ENCODE results near the gene SPN.
A peak's percentile ranks its signal among the peaks of the same experiment; 100 is the strongest.
"Not testable (repeated sequence)": the region's sequence is repeated elsewhere in the genome, so short reads cannot be mapped to it uniquely, and the experiment has no call there.

Gene SPN

DNA sequence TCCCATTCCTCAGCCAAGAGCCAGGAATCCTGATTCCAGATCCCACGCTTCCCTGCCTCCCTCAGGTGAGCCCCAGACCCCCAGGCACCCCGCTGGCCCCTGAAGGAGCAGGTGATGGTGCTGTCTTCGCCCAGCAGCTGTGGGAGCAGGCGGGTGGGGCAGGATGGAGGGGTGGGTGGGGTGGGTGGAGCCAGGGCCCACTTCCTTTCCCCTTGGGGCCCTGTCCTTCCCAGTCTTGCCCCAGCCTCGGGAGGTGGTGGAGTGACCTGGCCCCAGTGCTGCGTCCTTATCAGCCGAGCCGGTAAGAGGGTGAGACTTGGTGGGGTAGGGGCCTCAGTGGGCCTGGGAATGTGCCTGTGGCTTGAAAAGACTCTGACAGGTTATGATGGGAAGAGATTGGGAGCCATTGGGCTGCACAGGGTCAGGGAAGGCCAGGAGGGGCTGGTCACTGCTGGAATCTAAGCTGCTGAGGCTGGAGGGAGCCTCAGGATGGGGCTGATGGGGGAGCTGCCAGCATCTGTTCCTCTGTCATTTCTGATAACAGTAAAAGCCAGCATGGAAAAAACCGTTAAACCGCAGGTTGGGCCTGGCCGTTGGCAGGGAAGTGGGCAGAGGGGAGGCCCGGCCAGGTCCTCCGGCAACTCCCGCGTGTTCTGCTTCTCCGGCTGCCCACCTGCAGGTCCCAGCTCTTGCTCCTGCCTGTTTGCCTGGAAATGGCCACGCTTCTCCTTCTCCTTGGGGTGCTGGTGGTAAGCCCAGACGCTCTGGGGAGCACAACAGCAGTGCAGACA, at the start of gene SPN:
Gene SPN, plus strand, starts transcription at position 232 of the 791 bp plus-strand sequence. Its CDS starts 482 bp downstream, at position 714.
- peak in 1 of 2 donors; percentile 35 for DNase-seq

DNA sequence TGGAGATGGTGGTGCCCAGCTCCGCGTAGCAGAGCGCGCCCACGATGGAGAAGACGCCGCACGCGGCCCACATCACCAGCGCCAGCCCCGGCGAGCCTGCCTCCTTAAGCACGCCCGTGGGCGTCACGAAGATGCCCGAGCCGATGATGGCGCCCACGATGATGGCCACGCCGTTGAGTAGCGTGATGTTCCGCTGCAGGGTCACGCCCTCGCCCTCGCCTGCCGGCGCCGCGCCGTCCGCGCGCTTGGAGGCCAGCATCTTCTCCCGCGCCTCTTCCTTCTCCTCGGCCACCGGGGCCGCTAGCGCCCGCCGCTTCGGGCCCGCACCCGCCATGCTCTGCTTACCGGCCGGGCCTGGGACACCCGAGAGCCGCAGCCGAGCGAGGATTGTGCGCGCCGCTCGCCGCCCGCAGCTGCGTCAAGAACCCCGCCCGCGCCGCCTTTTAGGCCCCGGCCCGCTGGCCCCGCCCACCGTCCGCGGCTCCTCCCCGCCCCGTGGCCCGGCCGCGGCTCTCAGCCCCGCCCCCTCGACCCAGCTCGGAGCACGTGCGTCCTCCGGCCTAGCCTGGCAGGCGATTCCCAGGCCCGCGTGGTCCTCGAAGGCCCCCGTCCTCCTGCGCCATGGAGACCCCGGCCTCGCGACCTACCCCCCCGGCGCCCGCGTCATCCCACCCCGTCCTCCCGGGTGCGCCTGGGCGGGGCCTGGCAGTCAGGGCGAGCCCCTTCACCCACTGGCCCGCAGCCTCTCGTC, 49.6 kb upstream of the SPN start:
- peak; percentile 92 to 97 for DNase-seq

GRCh38 chr16:29614691-29615314, 48.2 kb upstream of the SPN start:
- DNase-seq = not testable (repeated sequence)

GRCh38 chr16:29616127-29616526, 46.9 kb upstream of the SPN start:
- not testable (repeated sequence) for DNase-seq

- peak; percentile 43 to 50 for DNase-seq
These were observed 42.5 kb upstream of the SPN start for GRCh38 chr16:29620591-29620990.

GRCh38 chr16:29622738-29623137, 40.3 kb upstream of the SPN start:
- not testable (repeated sequence) for DNase-seq

- not testable (repeated sequence) for DNase-seq
These were observed 39.8 kb upstream of the SPN start for GRCh38 chr16:29623253-29623652.

DNA sequence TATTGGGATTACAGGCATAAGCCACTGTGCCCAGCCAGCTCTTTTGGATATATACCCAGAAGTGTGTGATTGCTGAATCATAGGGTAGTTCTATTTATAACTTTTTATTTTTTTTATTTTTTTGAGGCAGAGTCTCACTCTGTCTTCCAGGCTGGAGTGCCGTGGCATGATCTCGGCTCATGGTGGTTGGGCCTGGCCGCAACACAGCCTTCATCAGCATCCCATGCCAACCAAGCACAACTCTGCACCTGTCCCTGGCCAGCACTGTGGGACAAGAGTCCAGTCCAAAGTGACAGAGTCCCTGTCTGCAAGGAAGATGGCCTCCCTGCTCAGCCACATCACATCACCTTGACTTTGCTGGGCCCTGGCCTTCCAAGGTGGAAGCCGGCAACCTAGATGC, 37.9 kb upstream of the SPN start:
- DNase-seq = not testable (repeated sequence)

GRCh38 chr16:29626778-29627331, 36.2 kb upstream of the SPN start:
- peak; percentile 38 to 40 for DNase-seq

- DNase-seq = not testable (repeated sequence)
These were observed 35.4 kb upstream of the SPN start for GRCh38 chr16:29627661-29628075.

- not testable (repeated sequence) for DNase-seq
These were observed 34.3 kb upstream of the SPN start for GRCh38 chr16:29628707-29629106.

DNA sequence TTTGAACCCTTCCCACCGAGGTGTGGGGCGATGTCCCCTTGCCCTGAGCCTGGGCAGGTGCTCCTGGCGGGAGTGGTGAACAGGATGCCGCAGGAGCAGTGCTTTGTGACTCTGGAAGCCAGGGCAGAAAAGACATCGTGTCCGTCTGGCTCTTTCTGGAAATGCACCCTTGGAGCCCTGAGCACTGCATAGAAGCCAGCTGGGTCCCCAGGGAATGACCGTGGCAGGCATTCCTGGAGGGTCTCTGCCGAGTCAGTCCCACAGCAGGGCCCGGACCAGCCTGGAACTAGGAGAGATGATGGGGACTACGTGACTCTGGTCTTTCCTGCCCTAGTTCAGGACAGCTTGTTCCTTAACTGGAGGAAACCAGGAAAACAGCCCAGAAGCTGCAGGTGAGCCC, 33.7 kb upstream of the SPN start:
- not testable (repeated sequence) for DNase-seq

DNA sequence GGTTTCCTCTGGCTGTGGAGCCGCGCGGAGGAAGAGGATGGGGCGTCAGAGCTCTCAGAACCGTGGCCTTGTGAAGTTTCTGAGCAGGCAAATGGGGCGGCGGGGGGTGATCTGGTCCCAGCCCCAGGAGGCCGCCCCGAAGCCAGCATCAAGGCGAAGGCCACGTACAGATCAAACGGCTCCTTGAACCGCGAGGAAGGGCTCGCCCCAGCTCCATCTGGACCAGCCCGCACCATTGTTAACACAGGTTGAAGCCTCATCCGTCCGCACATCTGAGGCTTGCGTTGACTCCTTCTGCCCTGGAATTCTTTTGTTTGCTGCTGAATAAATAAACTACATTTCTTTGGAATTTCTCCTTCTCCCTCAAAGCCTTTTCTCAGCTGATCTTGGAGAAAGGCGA, 31.4 kb upstream of the SPN start:
- not testable (repeated sequence) for DNase-seq

DNA sequence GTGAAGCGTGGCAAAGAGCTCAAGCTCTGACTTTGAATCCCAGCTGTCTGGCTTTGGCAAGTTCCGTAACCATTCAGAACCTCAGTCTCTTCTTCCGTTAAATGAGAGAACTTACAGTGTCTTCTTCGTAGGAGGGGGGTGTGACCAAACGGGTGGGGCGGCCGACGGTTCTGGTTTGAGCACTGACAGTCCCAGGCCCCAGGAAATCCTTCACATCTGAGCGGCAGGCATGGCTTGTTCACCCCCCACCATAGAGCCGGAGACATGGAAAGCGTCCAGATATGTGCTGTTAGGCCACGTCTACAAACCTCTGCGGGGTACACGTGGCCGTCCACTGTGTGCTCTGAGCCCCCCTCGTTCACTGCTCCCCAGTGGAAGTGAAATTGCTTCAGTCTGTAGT, 27.1 kb upstream of the SPN start:
- not testable (repeated sequence) for DNase-seq

GRCh38 chr16:29636368-29636767, 26.7 kb upstream of the SPN start:
- not testable (repeated sequence) for DNase-seq

- not testable (repeated sequence) for DNase-seq
These were observed 24.3 kb upstream of the SPN start for GRCh38 chr16:29638751-29639150.

GRCh38 chr16:29641561-29641960, 21.5 kb upstream of the SPN start:
- DNase-seq = no peak

DNA sequence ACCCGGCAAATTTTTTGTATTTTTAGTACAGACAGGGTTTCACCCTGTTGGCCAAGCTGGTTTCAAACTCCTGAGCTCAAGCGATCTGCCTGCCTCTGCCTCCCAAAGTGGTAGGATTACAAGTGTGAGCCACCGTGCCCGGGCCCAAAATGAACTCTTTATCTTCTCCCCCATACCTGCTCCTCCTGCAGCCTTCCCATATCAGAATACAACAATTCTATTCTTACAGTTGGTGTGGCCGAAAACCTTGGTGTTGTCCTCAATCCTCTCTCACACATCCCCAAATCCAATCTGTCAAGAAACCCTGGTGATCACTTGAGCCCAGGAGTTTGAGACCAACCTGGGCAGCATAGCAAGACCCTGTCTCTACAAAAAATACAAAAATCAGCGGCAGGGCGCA, 19.5 kb upstream of the SPN start:
- no peak for DNase-seq

DNA sequence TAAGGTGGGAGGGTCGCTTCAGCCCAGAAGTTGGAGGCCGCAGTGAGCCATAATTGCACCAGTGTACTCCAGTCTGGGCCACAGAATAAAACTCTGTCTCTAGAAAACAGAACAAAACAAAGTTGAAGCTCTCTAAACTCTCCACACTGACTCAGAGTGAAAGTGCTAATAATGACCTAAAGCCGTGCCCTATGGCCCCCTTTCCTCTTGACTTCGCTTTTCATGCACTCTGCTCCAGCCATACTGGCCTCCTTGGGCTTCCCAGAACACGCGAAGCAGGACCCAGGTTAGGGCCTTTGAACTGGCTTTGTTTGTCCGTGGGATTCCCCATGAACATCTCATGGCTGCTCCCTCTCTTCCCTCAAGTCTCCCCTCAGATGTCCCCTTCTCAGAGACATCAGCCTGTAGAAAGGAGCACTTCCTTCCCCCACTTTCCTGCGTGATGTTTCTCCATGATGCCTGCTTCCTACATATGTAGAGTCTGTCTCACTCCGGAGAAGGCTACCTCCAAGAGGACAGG, 18.6 kb upstream of the SPN start:
- no peak for DNase-seq

DNA sequence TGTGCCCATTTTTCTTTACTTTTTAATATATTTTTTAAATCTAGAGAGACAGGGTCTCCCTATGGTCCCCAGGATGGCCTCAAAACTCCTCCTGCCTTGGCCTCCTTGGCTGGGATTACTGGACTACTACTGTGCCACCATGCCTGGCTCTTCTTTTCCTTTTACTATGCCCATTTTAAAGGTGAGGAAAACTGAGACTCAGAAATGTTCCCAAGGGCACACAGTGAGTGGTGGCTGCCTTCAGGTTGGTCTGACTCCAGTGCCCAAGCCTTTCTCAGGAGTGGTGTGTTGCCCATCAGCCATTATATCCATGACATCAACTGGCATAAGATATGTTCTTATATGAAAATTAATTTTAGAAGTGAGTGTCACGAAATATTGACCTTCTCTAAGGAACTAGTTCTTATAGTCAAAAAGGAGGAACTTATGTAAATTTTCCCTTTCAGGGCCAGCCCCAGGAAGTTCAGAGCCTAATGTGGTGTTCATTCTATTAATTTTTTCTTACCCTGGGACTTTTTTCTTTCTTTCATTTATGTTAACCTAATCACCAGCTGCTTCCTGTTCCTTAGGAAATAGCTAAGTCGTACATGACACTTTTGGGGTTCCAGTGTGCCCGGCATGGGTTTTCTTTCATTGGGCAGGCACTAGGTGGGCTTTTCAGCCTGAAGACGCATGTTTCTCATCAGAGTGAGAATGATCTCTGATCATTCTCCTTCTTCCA, 17.9 kb upstream of the SPN start:
- no peak for DNase-seq

DNA sequence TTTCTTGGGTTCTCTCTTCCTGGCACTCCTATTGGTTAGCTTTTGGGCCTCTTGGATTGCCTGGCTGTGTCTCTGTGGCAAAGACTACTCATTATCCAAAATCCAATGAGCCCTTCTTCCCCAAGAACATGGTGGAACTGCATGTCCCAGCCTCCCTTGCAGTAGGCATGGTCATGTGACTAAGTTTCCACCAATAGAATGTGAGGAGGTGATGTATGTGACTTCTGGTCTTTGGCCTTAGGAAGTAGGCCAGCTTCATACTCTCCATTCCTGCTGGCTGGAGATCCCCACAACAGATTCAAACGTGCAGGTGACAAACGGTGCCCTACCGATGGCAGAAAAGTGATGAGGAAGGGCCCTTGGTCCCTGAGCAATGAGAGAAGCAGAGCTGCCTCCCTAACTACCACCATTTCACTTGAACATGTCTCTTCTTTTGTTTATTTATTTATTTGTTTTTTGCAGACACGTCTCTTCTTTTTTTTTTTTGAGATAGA, 17.3 kb upstream of the SPN start:
- no peak for DNase-seq

- DNase-seq = no peak
These were observed 16.1 kb upstream of the SPN start for GRCh38 chr16:29646947-29647346.

Measured in stimulated activated CD4-positive, alpha-beta T cell treated with anti-CD3 and anti-CD28 coated beads, Interleukin-2, amount 100 ng/mL, for 48 hours (primary cell).